Sigmoid colon (tissue), 4 donors: ENCODE results near the gene CUL9.

Source experiments
- CTCF ChIP-seq, 4 experiments: fragments of 450-650 bp in 3 of 4; fragments of 200-600 bp in 1 of 4; IDR thresholded peaks; one replicate each; pipeline ENCODE4 v1.5.1; 2016 to 2019; ENCODE audit warnings: antibody characterized with exemption in 4 of 4, mild to moderate bottlenecking in 3 of 4, moderate library complexity in 2 of 4
- EP300 ChIP-seq, 4 donors: sonication (generic); formaldehyde crosslinking; IDR thresholded peaks; one replicate each; pipeline ENCODE4 v1.6.1; 2017; ENCODE audit warnings: antibody characterized with exemption in 4 of 4
- POLR2A ChIP-seq, 2 donors: fragments of 450-650 bp; IDR thresholded peaks; one replicate each; pipeline ENCODE4 v1.6.1; 2016; ENCODE audit warnings: antibody characterized with exemption in 2 of 2, mild to moderate bottlenecking in 2 of 2, moderate library complexity in 2 of 2
- POLR2AphosphoS5 ChIP-seq, 4 donors: sonication (generic); formaldehyde crosslinking; IDR thresholded peaks; one replicate each; pipeline ENCODE4 v1.6.1; 2017; ENCODE audit warnings: antibody characterized with exemption in 4 of 4

- no peak for TF ChIP-seq CTCF (IDR thresholded peaks at IDR 0.05)
- no peak for TF ChIP-seq EP300 (IDR thresholded peaks at IDR 0.05)
- TF ChIP-seq POLR2AphosphoS5 (IDR thresholded peaks at IDR 0.05) = no peak
- TF ChIP-seq POLR2A (IDR thresholded peaks at IDR 0.05) = no peak
Measured at GRCh38 chr6:43235841-43236240, 53.8 kb downstream of the CUL9 start.
